ES-I3 (cell line): ENCODE data around the gene PGLYRP4.
"Not testable (repeated sequence)": the region's sequence is repeated elsewhere in the genome, so short reads cannot be mapped to it uniquely, and the experiment has no call there.

Experiments used
- H3K36me3 ChIP-seq: 2 replicates; pipeline ENCODE4 v1.6.1; 2013; ENCODE audit warnings: mild to moderate bottlenecking, low read length, control low read depth, moderate library complexity; ENCODE audit not compliant: insufficient read depth
- H3K4me1 ChIP-seq: 2 replicates; pipeline ENCODE4 v1.6.1; 2013; ENCODE audit warnings: mild to moderate bottlenecking, control low read depth, low read length; ENCODE audit not compliant: insufficient read depth
- H3K9ac ChIP-seq: 2 replicates; pipeline ENCODE4 v1.6.1; 2013; ENCODE audit warnings: low read depth, mild to moderate bottlenecking, low read length, moderate library complexity
- H3K9me3 ChIP-seq: 2 replicates; pipeline ENCODE4 v1.6.1; 2013; ENCODE audit warnings: mild to moderate bottlenecking, low read length, moderate library complexity; ENCODE audit not compliant: control insufficient read depth, insufficient read depth

Gene PGLYRP4

GRCh38 chr1:153355445-153356071 lies 6.9 kb upstream of the PGLYRP4 start:
- H3K9ac ChIP-seq: no peak overlapping the region
- H3K9me3 ChIP-seq: no peaks in the 10 kb centered on the region
- no peaks in the 10 kb centered on the region for H3K4me1 ChIP-seq
- no peaks in the 10 kb centered on the region for H3K36me3 ChIP-seq

GRCh38 chr1:153354515-153355193 lies 6.0 kb upstream of the PGLYRP4 start:
- Histone ChIP-seq H3K9ac (no peak overlapping the region), H3K36me3 (no peaks in the 10 kb centered on the region), H3K4me1 (no peaks in the 10 kb centered on the region), H3K9me3 (no peaks in the 10 kb centered on the region)

DNA sequence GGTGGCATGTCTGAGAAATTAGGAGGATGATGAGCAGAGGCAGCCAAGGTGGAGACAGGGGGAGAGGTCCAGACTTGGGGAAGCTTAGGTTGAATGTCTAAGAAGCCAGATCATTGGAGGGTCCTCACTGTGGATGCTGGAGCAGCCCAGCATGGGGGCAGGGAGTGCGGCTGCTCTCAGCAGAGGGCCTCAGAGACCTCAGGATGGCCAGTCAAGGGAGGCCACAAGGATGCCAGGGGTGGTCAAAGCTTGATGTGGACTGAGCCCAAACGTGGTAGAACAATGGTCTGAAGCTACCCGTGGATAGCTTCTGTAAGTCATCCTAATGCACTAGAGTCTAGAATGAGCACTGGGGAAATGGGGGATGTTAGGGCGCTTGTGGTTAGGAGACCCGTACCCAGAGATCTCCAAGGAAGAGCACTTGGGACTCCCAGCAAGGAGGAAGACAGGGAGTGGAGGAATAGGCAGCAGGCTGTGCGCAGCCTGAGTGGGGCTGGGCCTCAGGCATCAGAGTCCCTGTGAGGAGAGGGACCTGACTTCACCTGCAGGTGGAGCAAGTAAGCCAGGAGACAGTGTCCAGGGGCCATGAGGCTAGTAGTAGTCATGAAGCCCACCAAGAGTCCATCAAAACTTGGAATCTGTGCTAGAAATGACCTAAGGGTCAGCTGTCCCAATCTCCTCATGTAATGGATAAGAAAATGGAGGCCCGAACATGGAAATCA lies 4.7 kb upstream of the PGLYRP4 start:
- H3K4me1 ChIP-seq: no peaks in the 10 kb centered on the region
- H3K9me3 ChIP-seq: no peaks in the 10 kb centered on the region
- no peak overlapping the region for H3K9ac ChIP-seq
- H3K36me3 ChIP-seq: no peaks in the 10 kb centered on the region

DNA sequence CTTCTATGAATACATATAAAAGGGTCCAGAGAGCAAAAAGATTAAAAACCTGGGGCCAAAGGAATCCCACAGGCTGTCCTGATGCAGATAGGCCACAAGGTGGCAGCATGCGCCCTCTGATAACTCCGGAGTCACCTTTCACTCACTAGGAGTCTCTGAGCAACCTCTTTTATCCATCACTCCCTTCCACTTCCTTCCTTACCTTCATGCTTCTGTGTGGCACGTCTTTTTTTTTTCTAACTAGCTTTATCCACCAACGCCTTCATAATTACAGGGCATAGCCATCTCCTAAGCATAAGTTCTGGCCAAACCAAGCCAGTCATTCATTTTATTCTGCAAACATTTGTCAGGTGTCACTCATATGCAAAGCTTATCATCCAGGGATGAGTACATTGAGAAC lies 3.9 kb upstream of the PGLYRP4 start:
- Histone ChIP-seq H3K9me3 (no peaks in the 10 kb centered on the region), H3K36me3 (no peaks in the 10 kb centered on the region), H3K9ac (no peak overlapping the region), H3K4me1 (no peaks in the 10 kb centered on the region)

GRCh38 chr1:153350321-153350957 lies 1.8 kb upstream of the PGLYRP4 start:
- Histone ChIP-seq H3K4me1 (no peaks in the 10 kb centered on the region), H3K36me3 (no peaks in the 10 kb centered on the region), H3K9ac (no peak overlapping the region)

DNA sequence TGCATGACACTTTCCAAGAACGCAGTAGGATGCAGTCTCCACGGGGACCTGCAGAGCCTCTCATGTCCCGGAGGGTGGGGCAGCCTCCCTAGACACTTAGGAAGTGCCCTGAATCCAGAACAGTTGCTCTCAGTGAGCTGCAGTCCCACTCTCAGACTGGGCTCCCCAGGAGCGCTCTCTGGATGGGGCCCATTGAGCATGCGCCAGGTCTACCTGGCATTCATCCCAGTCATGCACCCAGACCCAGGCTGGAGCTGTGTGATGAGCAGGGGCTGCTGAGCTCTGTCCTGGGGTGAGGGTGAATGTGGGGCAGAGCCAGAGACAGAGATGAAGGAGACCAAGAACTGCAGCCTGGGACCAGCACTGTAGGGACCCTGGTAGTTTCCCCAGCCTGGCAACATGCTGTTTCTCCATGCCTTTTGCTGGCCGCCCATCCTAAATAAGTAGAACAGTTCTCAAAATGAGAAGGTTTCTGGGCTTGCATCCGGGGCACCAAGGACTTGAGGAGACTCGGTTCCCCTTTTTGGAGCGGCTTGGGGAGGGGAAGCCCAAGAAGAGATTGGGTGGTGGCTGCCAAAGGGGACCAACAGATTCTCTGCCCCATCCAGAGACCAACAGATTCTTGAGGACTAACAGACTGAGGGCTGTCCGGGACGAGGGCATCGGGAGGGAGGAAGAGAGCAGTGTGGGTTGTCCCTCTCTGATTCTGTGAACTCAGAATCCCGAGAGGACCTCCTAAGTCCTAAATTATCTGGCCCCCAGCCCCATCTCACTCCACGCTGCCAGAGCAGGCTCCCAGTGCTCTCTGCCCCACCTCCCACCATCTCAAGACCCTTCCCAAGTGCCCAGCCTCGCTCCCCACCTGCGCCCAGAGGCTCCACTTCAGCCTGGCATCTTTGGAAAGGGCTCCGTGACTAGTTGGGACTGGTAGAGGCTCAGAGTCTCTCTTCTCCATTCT lies 1.0 kb upstream of the PGLYRP4 start:
- H3K9me3 ChIP-seq: no peaks in the 10 kb centered on the region
- H3K9ac ChIP-seq: no peak overlapping the region
- no peaks in the 10 kb centered on the region for H3K36me3 ChIP-seq
- no peaks in the 10 kb centered on the region for H3K4me1 ChIP-seq

More at GRCh38 chr1:153350321-153350957, 1.8 kb upstream of the PGLYRP4 start:
- no peaks in the 10 kb centered on the region for H3K9me3 ChIP-seq

DNA sequence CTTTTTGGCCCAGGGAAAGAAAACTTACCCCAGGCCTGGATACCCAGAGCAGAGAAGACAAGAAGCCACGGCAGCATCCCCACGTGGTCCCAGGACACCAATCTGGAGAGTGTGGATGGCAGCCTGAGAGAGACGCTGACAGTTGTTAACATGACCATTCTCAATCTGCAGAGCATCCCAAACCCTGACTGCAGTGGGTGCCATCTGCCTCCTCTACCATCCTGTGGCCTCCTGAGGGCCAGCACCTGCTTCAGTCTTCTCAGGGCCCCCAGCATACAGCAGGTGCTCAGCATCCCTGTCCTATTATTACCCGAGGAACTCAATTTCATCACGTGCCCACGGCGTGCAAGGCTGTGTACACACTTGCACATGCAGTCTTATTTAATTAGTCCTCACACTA lies 785 bp downstream of the PGLYRP4 start:
- H3K9ac ChIP-seq: no peak overlapping the region
- no peaks in the 10 kb centered on the region for H3K4me1 ChIP-seq
- no peaks in the 10 kb centered on the region for H3K9me3 ChIP-seq
- no peaks in the 10 kb centered on the region for H3K36me3 ChIP-seq

DNA sequence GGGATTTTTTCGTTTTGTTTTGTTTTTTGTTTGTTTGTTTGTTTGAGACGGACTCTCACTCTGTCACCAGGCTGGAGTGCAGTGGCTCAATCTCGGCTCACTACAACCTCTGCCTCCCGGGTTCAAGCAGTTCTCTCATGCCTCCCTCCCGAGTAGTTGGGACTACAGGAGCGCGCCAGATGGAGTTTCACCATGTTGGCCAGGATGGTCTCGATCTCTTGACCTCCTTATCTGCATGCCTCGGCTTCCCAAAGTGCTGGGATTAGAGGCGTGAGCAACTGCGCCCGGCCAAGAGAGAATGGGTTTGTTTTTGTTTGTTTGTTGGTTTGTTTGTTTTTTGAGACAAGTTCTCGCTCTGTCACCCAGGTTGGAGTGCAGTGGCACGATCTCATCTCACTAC lies 1.6 kb downstream of the PGLYRP4 start:
- H3K9me3 ChIP-seq, H3K9ac ChIP-seq, H3K36me3 ChIP-seq, H3K4me1 ChIP-seq: not testable (repeated sequence)

GRCh38 chr1:153346077-153346723 lies 2.4 kb downstream of the PGLYRP4 start:
- no peaks in the 10 kb centered on the region for H3K9me3 ChIP-seq
- no peak overlapping the region for H3K9ac ChIP-seq
- no peaks in the 10 kb centered on the region for H3K4me1 ChIP-seq
- H3K36me3 ChIP-seq: no peaks in the 10 kb centered on the region

DNA sequence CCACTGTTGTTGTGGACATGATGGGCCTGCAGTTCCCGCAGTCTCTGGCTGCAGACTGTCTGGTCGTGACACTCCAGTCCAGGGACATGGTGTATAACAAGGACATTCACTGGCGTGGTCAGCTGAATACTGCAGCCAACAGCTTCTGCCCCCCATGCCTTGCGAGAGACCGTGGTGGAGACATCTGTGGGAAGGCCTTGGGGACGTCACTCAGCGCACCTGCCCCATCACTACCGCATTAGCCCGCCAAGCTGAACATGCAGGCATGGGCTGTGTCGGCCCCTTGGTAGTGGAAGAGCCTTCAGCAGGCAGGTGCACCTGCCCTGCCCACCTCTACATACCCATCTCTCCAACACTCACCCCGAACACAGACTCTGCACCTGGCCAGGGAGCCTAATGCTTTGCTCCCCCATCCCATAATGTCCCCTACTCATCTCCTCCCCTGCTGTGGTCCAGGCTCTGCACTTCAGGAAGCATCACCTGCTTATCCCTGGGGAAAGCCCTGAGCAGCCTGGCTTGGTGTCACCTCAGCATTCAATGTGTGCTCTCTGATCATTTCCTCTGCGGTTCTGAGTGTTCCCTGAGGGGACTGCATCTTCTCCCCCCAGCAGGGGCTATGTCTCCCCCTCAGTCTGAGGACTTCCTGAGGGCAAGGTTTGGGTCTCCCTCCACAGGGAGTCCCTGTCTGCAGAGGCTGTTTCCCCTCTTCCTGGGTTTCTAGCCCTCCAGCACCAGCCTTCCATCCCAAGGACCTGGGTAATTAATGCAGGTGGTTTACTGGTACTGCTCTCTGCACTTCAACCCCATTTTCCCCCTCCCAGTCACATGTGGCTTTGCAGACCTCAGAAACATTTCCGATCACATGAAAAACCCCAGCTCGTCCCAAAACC lies 3.2 kb downstream of the PGLYRP4 start:
- Histone ChIP-seq H3K4me1 (no peaks in the 10 kb centered on the region), H3K9ac (no peak overlapping the region), H3K36me3 (no peaks in the 10 kb centered on the region), H3K9me3 (no peaks in the 10 kb centered on the region)

- no peaks in the 10 kb centered on the region for H3K4me1 ChIP-seq
- no peak overlapping the region for H3K9ac ChIP-seq
- H3K9me3 ChIP-seq: no peaks in the 10 kb centered on the region
- H3K36me3 ChIP-seq: no peaks in the 10 kb centered on the region
Observed at GRCh38 chr1:153344718-153345025, 4.0 kb downstream of the PGLYRP4 start.

DNA sequence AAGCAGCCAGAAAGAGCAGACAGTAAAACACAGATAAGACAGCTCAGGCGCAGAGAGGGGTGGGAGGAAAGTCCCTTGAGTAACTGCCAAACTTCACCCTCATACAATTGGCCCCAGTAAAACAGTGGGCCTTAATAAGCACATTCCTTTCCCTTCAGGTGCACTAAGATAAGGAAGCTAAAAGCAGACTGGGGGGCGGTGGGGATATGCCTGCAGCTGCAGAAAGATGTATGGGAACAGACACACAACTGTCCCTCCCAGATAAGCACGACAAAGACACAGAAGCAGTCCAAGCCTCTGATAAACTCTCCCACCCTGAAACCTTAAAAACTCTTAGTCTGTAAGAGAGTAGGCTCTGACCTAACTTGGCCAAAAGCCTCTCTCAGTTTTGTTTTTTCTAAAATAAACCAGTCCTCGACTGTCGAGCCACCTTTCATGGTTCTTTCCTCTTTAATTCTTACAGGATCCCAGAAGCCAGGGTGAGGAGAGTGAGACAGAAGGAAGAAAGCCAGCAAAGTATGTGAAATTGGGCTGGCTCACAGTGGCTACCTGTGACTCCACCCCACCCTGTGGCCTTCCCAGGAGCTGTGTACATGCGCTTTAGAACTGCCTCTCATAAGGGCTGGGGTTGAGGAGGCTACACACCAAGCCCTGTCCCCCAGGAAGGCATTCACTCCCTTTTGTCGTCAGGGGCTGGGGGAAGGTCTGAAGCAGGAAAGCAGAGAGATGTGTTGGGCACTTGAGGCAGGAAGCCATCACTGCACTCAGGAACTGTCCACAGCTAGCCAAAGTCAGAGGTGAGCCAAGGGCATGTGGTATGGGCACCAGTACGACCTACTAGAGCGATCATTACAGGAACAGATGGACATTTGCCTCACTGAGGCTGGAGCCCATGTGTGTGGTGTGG lies 4.6 kb downstream of the PGLYRP4 start:
- Histone ChIP-seq H3K9me3 (no peaks in the 10 kb centered on the region), H3K36me3 (no peaks in the 10 kb centered on the region), H3K9ac (no peak overlapping the region), H3K4me1 (no peaks in the 10 kb centered on the region)
